Sigmoid colon (tissue), 7 donors: Measurements from ENCODE around the gene PKLR. TPM values are rescaled to one million over a fixed set of nuclear protein-coding genes. Genes with fewer than 3 reads are reported as not detected.

ENCODE experiments used
- DNase-seq: peaks from one replicate; pipeline ENCODE4 v3.0.0-alpha.2; 2019
- H3K27ac ChIP-seq, 4 donors: fragments of 200-600 bp; sonication (generic); one replicate each; pipeline ENCODE4 v1.5.1; 2016 to 2019; ENCODE audit warnings: mild to moderate bottlenecking in 1 of 4
- H3K27me3 ChIP-seq, 3 donors: fragments of 200-600 bp; sonication (generic); one replicate each; pipeline ENCODE4 v1.5.1; 2019; ENCODE audit warnings: mild to moderate bottlenecking in 1 of 3
- H3K36me3 ChIP-seq, 4 donors: fragments of 200-600 bp; sonication (generic); one replicate each; pipeline ENCODE4 v1.5.1; 2016 to 2019
- H3K4me1 ChIP-seq, 4 donors: fragments of 200-600 bp; sonication (generic); one replicate each; pipeline ENCODE4 v1.5.1; 2017 to 2019
- H3K4me3 ChIP-seq, 4 donors: fragments of 200-600 bp; sonication (generic); one replicate each; pipeline ENCODE4 v1.5.1; 2017 to 2019; ENCODE audit warnings: mild to moderate bottlenecking in 2 of 4, moderate library complexity in 1 of 4
- H3K9me3 ChIP-seq, 4 donors: fragments of 200-600 bp in 3 of 4; sonication (generic) in 3 of 4; one replicate each; pipeline versions ENCODE4 v1.5.1 to v1.6.1; 2013 to 2019
- CTCF ChIP-seq, 4 experiments: fragments of 450-650 bp in 3 of 4; fragments of 200-600 bp in 1 of 4; IDR thresholded peaks; one replicate each; pipeline ENCODE4 v1.5.1; 2016 to 2019; ENCODE audit warnings: antibody characterized with exemption in 4 of 4, mild to moderate bottlenecking in 3 of 4, moderate library complexity in 2 of 4
- EP300 ChIP-seq, 4 donors: sonication (generic); formaldehyde crosslinking; IDR thresholded peaks; one replicate each; pipeline ENCODE4 v1.6.1; 2017; ENCODE audit warnings: antibody characterized with exemption in 4 of 4
- POLR2A ChIP-seq, 2 donors: fragments of 450-650 bp; IDR thresholded peaks; one replicate each; pipeline ENCODE4 v1.6.1; 2016; ENCODE audit warnings: antibody characterized with exemption in 2 of 2, mild to moderate bottlenecking in 2 of 2, moderate library complexity in 2 of 2
- POLR2AphosphoS5 ChIP-seq, 4 donors: sonication (generic); formaldehyde crosslinking; IDR thresholded peaks; one replicate each; pipeline ENCODE4 v1.6.1; 2017; ENCODE audit warnings: antibody characterized with exemption in 4 of 4
- WGBS, 2 donors: extraction: QIAGEN DNeasy Blood & Tissue Kit; methylation state at CpG; one replicate each; pipeline ENCODE4 v1.1.7; 2013; 5-methylcytosine and 5-hydroxymethylcytosine counted together
- intact Hi-C: fragments of 100-400 bp; cut with DNase I; formaldehyde crosslinking; loops from one replicate; pipeline ENCODE4 v1.15.1; 2023
- polyA plus RNA-seq, 3 donors: library from polyadenylated mRNA; stranded (reverse); fragments of 200-250 nt; gene quantifications; one replicate each; pipeline ENCODE4 v1.2.3, GENCODE V29; 2013
- total RNA-seq, 4 donors: library from RNA; depleted of rRNA; stranded (reverse); fragments of >200 nt; gene quantifications; one replicate each; pipeline ENCODE4 v1.1.0, GENCODE V29; 2016
- donor health status: healthy with polysubstance abuse.
- donor health status: Bipolar disorder and iron deficiency.
- donor health status: healthy.

The PKLR gene
- total and polyA plus RNA-seq, 7 donors = under 0.01 to 0.69 (median 0.38) TPM; not detected in 4

- peaks cover 0 to 35% (median 9%) of the 10 kb centered on the region in 4 donors for H3K36me3 ChIP-seq
- peak overlapping the region; percentile 92 to 97 (median 96) for H3K27ac ChIP-seq
- peak overlapping the region; percentile 83 to 90 (median 90) for H3K4me3 ChIP-seq
- WGBS, 2 donors = 4 to 10% methylated on average over 35 of the region's 35 CpGs
- DNase-seq = peak; percentile 75
- H3K9me3 ChIP-seq = no peaks in the 10 kb centered on the region
- peaks cover 0 to 41% (median 35%) of the 10 kb centered on the region in 4 donors for H3K4me1 ChIP-seq
- H3K27me3 ChIP-seq = no peaks in the 10 kb centered on the region
- intact Hi-C loops = loop anchor here (2.0 kb wide), 2 partner anchors 54 to 70 kb away; partner anchors contain the start of gene FDPS
- no peak for TF ChIP-seq EP300 (IDR thresholded peaks at IDR 0.05)
- no peak for TF ChIP-seq POLR2A (IDR thresholded peaks at IDR 0.05)
- no peak for TF ChIP-seq POLR2AphosphoS5 (IDR thresholded peaks at IDR 0.05)
- peak in 2 of 4 experiments; percentile 14 to 17 for TF ChIP-seq CTCF (IDR thresholded peaks at IDR 0.05)
Measured at GRCh38 chr1:155254714-155255242, 46.5 kb downstream of the PKLR start.

- TF ChIP-seq EP300 (IDR thresholded peaks at IDR 0.05) (no peak), CTCF (IDR thresholded peaks at IDR 0.05) (no peak), POLR2A (IDR thresholded peaks at IDR 0.05) (no peak), POLR2AphosphoS5 (IDR thresholded peaks at IDR 0.05) (no peak)
- Histone ChIP-seq H3K4me3 (peak overlapping the region; percentile 83 to 90 (median 90)), H3K9me3 (no peaks in the 10 kb centered on the region), H3K36me3 (peaks cover 0 to 31% (median 5%) of the 10 kb centered on the region in 4 donors), H3K27me3 (no peaks in the 10 kb centered on the region), H3K27ac (peak overlapping the region; percentile 92 to 97 (median 96)), H3K4me1 (peaks cover 0 to 41% (median 35%) of the 10 kb centered on the region in 4 donors)
- intact Hi-C loops = loop anchor here (2.0 kb wide), 2 partner anchors 55 to 71 kb away; partner anchors contain the start of gene FDPS
- DNase-seq = no peak
- 51 to 57% methylated on average over 12 of the region's 12 CpGs for WGBS, 2 donors
Measured at GRCh38 chr1:155254228-155254713, 47.0 kb downstream of the PKLR start.

- 83 to 84% methylated on average over 5 of the region's 5 CpGs for whole genome bisulfite sequencing, 2 donors
- no peak for DNase-seq
- TF ChIP-seq POLR2A (IDR thresholded peaks at IDR 0.05) (no peak), CTCF (IDR thresholded peaks at IDR 0.05) (no peak), EP300 (IDR thresholded peaks at IDR 0.05) (no peak), POLR2AphosphoS5 (IDR thresholded peaks at IDR 0.05) (no peak)
- Histone ChIP-seq H3K27ac (peak overlapping the region; percentile 92 to 97 (median 96)), H3K9me3 (no peaks in the 10 kb centered on the region), H3K4me1 (peaks cover 0 to 41% (median 35%) of the 10 kb centered on the region in 4 donors), H3K4me3 (peak overlapping the region in 2 of 4 donors; percentile 90), H3K27me3 (no peaks in the 10 kb centered on the region), H3K36me3 (peaks cover 0 to 32% (median 5%) of the 10 kb centered on the region in 4 donors)
- intact Hi-C loops = loop anchor here (2.0 kb wide), 2 partner anchors 55 to 71 kb away; partner anchors contain the start of gene FDPS
Measured at GRCh38 chr1:155253797-155254196, 47.4 kb downstream of the PKLR start.

GRCh38 chr1:155253208-155253607, 48.0 kb downstream of the PKLR start:
- TF ChIP-seq POLR2AphosphoS5 (IDR thresholded peaks at IDR 0.05) = no peak
- no peak for TF ChIP-seq EP300 (IDR thresholded peaks at IDR 0.05)
- TF ChIP-seq POLR2A (IDR thresholded peaks at IDR 0.05) = no peak
- no peak for TF ChIP-seq CTCF (IDR thresholded peaks at IDR 0.05)
- no peaks in the 10 kb centered on the region for H3K27me3 ChIP-seq
- no peaks in the 10 kb centered on the region for H3K9me3 ChIP-seq
- 88 to 93% methylated on average over 5 of the region's 5 CpGs for WGBS, 2 donors
- peaks cover under 1 to 32% (median 3%) of the 10 kb centered on the region in 4 donors for H3K36me3 ChIP-seq
- intact Hi-C loops = no loop called here
- H3K27ac ChIP-seq = peak overlapping the region; percentile 92 to 97 (median 96)
- no peak overlapping the region for H3K4me3 ChIP-seq
- peaks cover 0 to 41% (median 35%) of the 10 kb centered on the region in 4 donors for H3K4me1 ChIP-seq
- DNase-seq = no peak
